Esophagus (tissue), 2 donors: ENCODE data around the gene KNSTRN. TPM values are rescaled to one million over a fixed set of nuclear protein-coding genes. Genes with fewer than 3 reads are reported as not detected.
A peak's percentile ranks its signal among the peaks of the same experiment; 100 is the strongest.

ENCODE experiments used
- H3K27ac ChIP-seq, 2 donors: one replicate each; pipeline ENCODE4 v1.5.1; 2013; ENCODE audit warnings: low read depth in 2 of 2, mild to moderate bottlenecking in 2 of 2, inconsistent platforms in 1 of 2, low read length in 1 of 2, moderate library complexity in 1 of 2
- H3K27me3 ChIP-seq, 2 donors: one replicate each; pipeline ENCODE4 v1.6.1; 2013; ENCODE audit warnings: low read length in 2 of 2, control low read depth in 1 of 2, mild to moderate bottlenecking in 1 of 2; ENCODE audit not compliant: insufficient read depth in 2 of 2, control insufficient read depth in 1 of 2
- H3K36me3 ChIP-seq, 2 donors: one replicate each; pipeline ENCODE4 v1.6.1; 2013; ENCODE audit warnings: low read length in 1 of 2; ENCODE audit not compliant: control insufficient read depth in 2 of 2, insufficient read depth in 2 of 2
- H3K4me1 ChIP-seq, 2 donors: one replicate each; pipeline ENCODE4 v1.6.1; 2013; ENCODE audit warnings: low read length in 1 of 2; ENCODE audit not compliant: control insufficient read depth in 2 of 2, insufficient read depth in 2 of 2
- H3K4me3 ChIP-seq, 2 donors: one replicate each; pipeline ENCODE4 v1.5.1; 2013; ENCODE audit warnings: low read length in 2 of 2, mild to moderate bottlenecking in 2 of 2, low read depth in 1 of 2, moderate library complexity in 1 of 2
- H3K9me3 ChIP-seq, 2 donors: one replicate each; pipeline ENCODE4 v1.6.1; 2013; ENCODE audit warnings: mild to moderate bottlenecking in 2 of 2, low read depth in 1 of 2, low read length in 1 of 2, moderate library complexity in 1 of 2; ENCODE audit not compliant: control insufficient read depth in 2 of 2, insufficient read depth in 1 of 2
- WGBS, 2 donors: extraction: QIAGEN DNeasy Blood & Tissue Kit; methylation state at CpG; one replicate each; pipeline ENCODE4 v1.1.7; 2013; 5-methylcytosine and 5-hydroxymethylcytosine counted together
- polyA plus RNA-seq, 2 donors: library from polyadenylated mRNA; stranded (reverse); fragments of 200-250 nt; gene quantifications; one replicate each; pipeline ENCODE4 v1.2.3, GENCODE V29; 2013
- donor health status: healthy with polysubstance abuse.
- donor health status: Bipolar disorder and iron deficiency.

Gene KNSTRN
- polyA plus RNA-seq, 2 donors, result 11.3 TPM

GRCh38 chr15:40354408-40355171 lies 27.9 kb upstream of the KNSTRN start:
- Histone ChIP-seq H3K27ac (no peak overlapping the region), H3K27me3 (no peaks in the 10 kb centered on the region), H3K36me3 (no peaks in the 10 kb centered on the region), H3K4me1 (peaks cover 6 to 10% of the 10 kb centered on the region in 2 donors), H3K9me3 (no peaks in the 10 kb centered on the region), H3K4me3 (no peak overlapping the region)
- WGBS, 2 donors, result 45% methylated on average over 9 of the region's 9 CpGs

DNA sequence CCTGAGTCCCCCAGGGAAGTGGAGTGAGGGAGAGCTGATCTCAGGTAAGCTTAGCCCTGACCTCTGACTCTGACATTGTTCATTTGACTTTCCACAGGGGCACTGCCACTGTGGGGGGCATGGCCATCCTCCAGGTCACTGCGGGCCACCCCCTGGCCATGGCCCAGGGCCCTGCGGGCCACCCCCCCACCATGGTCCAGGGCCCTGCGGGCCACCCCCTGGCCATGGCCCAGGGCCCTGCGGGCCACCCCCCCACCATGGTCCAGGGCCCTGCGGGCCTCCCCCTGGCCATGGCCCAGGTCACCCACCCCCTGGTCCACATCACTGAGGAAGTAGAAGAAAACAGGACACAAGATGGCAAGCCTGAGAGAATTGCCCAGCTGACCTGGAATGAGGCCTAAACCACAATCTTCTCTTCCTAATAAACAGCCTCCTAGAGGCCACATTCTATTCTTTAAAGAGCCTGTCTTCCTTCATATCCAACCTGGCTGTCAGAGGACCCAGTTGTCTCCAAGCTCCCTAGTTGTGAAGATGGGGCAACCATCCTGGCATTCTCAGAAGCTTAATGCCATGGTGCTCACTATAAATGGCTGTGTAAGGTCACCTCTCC lies 26.4 kb upstream of the KNSTRN start:
- no peaks in the 10 kb centered on the region for H3K36me3 ChIP-seq
- no peaks in the 10 kb centered on the region for H3K27me3 ChIP-seq
- H3K4me1 ChIP-seq, result peaks cover 6 to 10% of the 10 kb centered on the region in 2 donors
- no peak overlapping the region for H3K4me3 ChIP-seq
- WGBS, 2 donors, result 80 to 86% methylated on average over 5 of the region's 5 CpGs
- no peak overlapping the region for H3K27ac ChIP-seq
- H3K9me3 ChIP-seq, result no peaks in the 10 kb centered on the region

DNA sequence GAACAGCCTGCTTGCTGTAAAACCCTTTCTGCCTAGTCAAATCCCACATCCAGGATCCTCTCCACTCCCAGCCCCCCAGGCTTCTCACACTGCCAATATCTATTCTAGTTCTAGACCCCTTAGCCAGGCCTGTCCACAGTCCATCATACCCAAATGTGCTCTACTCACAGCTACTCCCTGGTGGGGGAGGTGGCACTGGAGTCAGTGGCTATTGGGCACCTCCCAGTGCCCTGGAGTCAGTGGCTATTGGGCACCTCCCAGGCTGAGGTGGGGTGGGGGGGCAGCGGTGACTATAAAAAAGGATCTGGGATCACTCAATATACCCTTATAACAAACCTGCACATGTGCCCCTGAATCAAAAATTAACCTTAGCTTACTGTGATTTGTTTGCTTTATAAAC lies 25.3 kb upstream of the KNSTRN start:
- Histone ChIP-seq H3K4me3 (no peak overlapping the region), H3K4me1 (peaks cover 6 to 10% of the 10 kb centered on the region in 2 donors), H3K27me3 (no peaks in the 10 kb centered on the region), H3K36me3 (no peaks in the 10 kb centered on the region), H3K9me3 (no peaks in the 10 kb centered on the region), H3K27ac (no peak overlapping the region)
- 59 to 69% methylated on average over 1 of the region's 1 CpG for WGBS, 2 donors

DNA sequence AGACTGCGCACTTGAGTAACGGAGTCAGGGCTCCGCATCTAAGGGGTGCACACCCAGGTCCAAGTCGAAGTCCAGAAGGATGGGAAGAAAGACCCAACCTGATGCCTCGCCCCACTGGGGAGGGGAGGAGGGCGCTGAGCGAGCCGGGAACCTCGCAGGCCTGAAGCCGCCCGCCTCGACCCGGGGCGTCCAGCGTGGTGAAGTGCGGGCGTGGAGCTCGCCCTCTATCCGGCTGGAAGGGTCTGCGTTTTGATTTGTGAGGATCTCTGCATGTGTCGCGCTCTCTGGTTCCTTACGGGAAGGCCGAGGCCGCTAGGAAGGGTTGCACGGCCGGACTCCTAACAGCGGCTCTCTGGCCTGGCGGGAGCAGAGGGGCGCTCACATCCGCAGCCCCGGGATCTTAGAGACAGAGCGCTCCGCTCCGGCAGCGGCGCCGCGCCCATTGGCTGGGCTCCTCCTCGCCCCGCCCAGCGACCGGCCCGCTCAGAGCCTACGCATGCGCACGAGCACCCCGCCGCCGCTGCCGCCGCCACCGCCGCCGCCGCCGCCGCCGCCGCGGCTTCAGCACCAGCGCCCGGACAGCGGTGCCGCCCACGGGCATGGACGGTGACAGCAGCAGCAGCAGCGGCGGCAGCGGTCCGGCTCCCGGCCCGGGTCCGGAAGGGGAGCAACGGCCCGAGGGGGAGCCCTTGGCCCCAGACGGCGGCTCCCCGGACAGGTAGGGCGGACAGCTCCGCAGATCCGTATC lies 24.6 kb upstream of the KNSTRN start, which contains the start of gene DISP2:
TSS of gene DISP2 (plus strand) at position 497 of the 748 bp plus-strand sequence. CDS start at position 600, 103 bp downstream.
- Histone ChIP-seq H3K27me3 (no peaks in the 10 kb centered on the region), H3K36me3 (no peaks in the 10 kb centered on the region), H3K4me3 (peak within 1 kb of the TSS; percentile 43 to 48), H3K27ac (peak within 1 kb of the TSS in 1 of 2 donors; percentile 14), H3K9me3 (no peaks in the 10 kb centered on the region), H3K4me1 (peaks cover 6 to 10% of the 10 kb centered on the region in 2 donors)
- WGBS, 2 donors, result 4% methylated on average over 57 to 82 of the region's 82 CpGs

DNA sequence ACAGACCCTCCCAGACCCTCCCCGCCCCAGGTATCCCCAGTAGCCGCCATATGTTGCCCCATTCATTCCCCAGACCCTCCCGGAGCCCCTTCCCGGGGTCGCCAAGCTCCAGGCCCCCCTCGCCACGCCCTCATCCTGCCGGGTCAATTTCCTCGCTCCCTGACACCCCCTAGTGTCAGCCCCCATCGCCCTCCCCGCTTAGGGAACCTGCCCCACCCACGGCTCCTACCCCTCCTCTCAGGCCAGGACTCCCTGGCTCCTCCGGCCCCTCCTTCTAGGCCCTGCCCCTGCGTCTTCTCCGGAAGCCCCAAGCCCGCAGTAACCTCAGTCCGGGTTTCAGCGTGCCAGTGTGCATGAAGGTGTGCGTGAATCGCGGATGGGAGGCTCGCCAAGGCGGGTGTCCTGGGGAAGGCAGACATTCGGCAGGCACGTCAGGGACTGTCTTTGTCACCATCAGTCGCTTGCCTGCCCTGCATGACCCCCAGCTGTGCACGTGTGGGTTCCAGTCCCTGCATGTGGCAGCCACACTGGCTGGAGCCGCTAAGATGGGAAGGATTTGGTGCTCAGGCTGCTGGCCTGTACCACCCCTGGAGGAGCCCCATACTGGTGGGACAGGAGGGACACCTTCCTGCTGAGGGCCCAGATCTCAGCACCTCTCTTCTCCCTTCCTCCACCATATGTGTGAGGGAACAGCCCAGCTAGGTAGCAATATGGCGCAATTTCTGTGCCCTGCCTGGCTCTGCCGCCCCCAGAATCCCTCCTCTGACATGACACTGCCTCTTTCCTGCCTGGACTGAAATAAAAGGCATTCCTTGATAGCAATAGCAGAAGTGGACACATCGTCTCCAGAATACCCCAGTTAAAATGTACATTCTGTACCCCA lies 23.8 kb upstream of the KNSTRN start:
- H3K36me3 ChIP-seq, result no peaks in the 10 kb centered on the region
- 11% methylated on average over 31 of the region's 31 CpGs for WGBS, 2 donors
- H3K27me3 ChIP-seq, result no peaks in the 10 kb centered on the region
- H3K9me3 ChIP-seq, result no peaks in the 10 kb centered on the region
- H3K27ac ChIP-seq, result no peak overlapping the region
- peaks cover 4 to 10% of the 10 kb centered on the region in 2 donors for H3K4me1 ChIP-seq
- peak overlapping the region; percentile 36 to 48 for H3K4me3 ChIP-seq

DNA sequence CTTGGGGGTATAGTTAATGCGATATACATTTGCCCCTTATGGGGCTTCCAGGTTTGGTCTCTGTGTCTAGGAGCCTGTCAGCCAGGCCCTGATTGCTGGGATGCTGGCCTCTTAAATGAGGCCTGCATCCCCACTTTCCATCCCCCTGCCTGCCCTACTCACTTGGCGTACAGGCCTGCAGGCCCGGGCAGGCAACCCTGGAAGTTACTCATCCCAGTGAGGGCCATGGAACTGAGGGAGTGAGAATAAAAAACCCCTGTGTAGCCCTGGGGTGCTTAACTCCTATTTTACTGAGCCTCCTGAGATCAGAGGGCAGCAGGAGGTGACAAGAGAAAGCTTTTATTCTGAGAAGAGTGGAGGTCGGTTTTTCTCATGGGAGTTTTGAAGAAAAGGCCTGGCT lies 22.5 kb upstream of the KNSTRN start:
- Histone ChIP-seq H3K27me3 (no peaks in the 10 kb centered on the region), H3K9me3 (no peaks in the 10 kb centered on the region), H3K36me3 (no peaks in the 10 kb centered on the region), H3K4me3 (no peak overlapping the region), H3K4me1 (peaks cover 4 to 10% of the 10 kb centered on the region in 2 donors), H3K27ac (no peak overlapping the region)
- WGBS, 2 donors, result 82 to 88% methylated on average over 4 of the region's 4 CpGs

- no peak overlapping the region for H3K4me3 ChIP-seq
- no peaks in the 10 kb centered on the region for H3K27me3 ChIP-seq
- WGBS, 2 donors, result 82 to 88% methylated on average over 2 of the region's 2 CpGs
- no peaks in the 10 kb centered on the region for H3K36me3 ChIP-seq
- H3K27ac ChIP-seq, result no peak overlapping the region
- H3K9me3 ChIP-seq, result no peaks in the 10 kb centered on the region
- H3K4me1 ChIP-seq, result peaks cover 4 to 10% of the 10 kb centered on the region in 2 donors
Measured at GRCh38 chr15:40361640-40362039, 20.9 kb upstream of the KNSTRN start.

GRCh38 chr15:40363611-40364010 lies 18.9 kb upstream of the KNSTRN start:
- WGBS, 2 donors, result 85% methylated on average over 7 to 8 of the region's 8 CpGs
- Histone ChIP-seq H3K4me3 (no peak overlapping the region), H3K27ac (no peak overlapping the region), H3K36me3 (no peaks in the 10 kb centered on the region), H3K4me1 (peaks cover 7 to 16% of the 10 kb centered on the region in 2 donors), H3K27me3 (no peaks in the 10 kb centered on the region), H3K9me3 (no peaks in the 10 kb centered on the region)

- Histone ChIP-seq H3K4me3 (no peak overlapping the region), H3K36me3 (no peaks in the 10 kb centered on the region), H3K4me1 (peaks cover 7 to 14% of the 10 kb centered on the region in 2 donors), H3K27me3 (no peaks in the 10 kb centered on the region), H3K9me3 (no peaks in the 10 kb centered on the region), H3K27ac (no peak overlapping the region)
- WGBS, 2 donors, result 69 to 75% methylated on average over 6 of the region's 6 CpGs
Measured at GRCh38 chr15:40364251-40364650, 18.3 kb upstream of the KNSTRN start.
